HG02571 (cell line): ENCODE measurements around the gene SPDYE16.
"Not testable (repeated sequence)": the region's sequence is repeated elsewhere in the genome, so short reads cannot be mapped to it uniquely, and the experiment has no call there.

ENCODE experiments used
- ATAC-seq: cut with Tn5 transposase; IDR thresholded peaks from one replicate; pipeline ENCODE4 v1.9.1; 2021; ENCODE audit warnings: mild to moderate bottlenecking, moderate library complexity; ENCODE audit not compliant: unreplicated experiment

The SPDYE16 gene, protein sequence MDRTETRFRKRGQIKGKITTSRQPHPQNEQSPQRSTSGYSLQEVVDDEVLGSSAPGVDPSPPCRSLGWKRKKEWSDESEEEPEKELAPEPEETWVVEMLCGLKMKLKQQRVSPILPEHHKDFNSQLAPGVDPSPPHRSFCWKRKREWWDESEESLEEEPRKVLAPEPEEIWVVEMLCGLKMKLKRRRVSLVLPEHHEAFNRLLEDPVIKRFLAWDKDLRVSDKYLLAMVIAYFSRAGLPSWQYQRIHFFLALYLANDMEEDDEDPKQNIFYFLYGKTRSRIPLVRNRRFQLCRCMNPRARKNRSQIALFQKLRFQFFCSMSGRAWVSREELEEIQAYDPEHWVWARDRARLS

DNA sequence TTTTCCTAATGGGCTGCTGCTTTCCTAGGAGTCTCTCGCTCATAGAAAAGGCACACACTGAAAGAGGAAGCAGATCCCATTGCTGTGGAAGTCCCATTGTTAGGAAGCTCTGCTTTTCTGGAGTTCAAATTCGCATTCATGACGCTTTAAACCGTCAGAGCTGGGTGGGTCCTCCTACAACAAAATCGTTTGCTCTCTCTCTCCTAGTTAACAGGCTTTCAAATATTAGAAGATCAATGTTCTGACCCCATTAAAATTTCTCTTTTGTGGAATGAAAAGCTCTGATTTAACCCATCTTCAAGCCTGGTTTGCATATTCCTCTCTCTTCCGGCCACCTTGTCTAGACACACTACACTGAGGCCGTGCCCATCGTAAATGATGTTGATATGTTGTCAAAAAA lies at the start of gene SPDYE16:
Gene SPDYE16 (minus strand): TSS at position 101 of the 400 bp plus-strand sequence. CDS start 1,838 bp downstream, outside the sequence.
- ATAC-seq = not testable (repeated sequence)

DNA sequence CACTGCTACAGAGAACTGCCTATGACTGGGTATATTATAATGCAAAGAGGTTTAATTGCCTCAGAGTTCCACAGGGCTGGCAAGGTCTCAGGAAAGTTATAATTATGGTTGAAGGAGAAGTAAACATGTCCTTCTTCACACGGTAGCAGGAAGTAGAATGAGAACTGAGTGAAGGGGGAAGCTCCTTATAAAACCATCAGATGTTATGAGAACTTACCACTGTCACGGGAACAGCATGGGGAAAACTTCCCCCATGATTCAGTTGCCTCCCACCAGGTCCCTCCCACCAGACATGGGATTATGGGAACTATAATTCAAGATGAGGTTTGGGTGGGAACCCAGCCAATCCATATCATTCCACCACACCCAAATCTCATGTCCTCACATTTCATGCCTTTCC lies 49.6 kb upstream of the SPDYE16 start:
- not testable (repeated sequence) for ATAC-seq

DNA sequence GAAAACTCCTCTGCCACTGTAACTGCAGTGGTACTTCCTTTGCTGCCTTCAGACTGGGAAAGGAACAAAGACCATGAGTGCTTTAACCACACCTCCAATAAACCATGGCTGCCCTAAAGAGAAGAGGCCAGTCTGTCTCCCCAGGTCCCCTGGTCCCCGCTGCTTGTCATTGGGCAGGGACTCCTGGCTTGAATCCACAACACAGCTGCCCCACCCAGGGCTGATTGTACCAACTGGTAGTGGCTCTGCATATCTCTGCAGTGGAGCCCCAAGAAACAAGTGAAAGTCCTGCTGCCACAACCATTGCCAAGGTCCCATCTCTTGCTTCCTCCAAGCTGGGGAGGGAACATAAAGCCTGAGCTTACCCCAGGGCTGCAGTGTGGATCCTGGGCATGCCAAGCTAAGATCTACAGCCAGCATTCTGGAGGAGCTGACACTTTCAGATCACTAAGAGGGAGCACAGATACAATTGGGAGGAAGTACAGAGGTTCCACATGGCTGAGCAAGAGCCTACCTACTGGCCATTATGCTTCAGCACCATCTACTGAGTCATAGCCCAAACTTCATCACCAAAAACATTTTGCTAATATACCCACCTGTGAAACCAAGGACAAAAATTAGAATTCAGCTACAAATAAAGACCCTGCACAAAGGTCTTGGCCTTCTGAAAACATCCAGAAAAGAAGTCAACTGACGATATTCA lies 48.7 kb upstream of the SPDYE16 start:
- not testable (repeated sequence) for ATAC-seq

DNA sequence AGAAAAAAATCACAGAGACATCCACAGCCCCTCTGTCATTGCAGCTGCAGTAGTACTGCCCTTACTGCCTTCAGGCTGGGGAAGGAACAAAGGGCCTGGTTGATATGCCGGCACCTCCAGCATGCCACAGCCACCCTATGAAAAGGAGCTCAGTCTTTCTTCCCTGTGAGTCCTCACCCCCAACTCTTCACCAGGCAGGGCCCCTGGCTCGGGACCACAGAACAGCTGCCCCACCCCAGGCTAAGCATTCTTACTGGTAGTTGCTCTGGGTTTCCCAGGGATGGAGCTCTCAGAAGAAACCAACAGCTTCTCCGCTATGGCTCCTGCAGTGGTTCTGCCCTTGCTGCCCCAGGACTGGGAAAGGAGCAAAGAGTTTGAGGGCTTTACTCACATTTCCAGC lies 47.9 kb upstream of the SPDYE16 start:
- ATAC-seq = not testable (repeated sequence)

DNA sequence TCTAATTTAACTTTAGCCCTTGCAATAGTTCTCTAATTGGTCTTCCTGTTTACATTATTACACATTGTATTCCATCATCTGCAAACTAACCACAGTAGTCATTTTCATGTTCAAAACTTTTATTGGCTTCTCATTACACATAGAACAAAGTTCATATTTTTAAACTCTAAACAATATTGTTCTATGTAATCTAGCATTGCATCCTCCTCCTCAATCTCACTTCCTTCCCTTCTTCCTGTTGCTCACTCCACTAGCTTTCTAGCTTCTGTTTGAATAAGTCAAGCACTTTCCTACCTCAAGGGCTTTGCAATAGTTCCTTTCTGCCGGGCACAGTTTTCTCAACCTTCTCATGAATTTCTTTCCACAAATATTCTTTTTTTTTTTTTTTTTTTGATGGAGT lies 45.5 kb upstream of the SPDYE16 start:
- ATAC-seq = not testable (repeated sequence)

DNA sequence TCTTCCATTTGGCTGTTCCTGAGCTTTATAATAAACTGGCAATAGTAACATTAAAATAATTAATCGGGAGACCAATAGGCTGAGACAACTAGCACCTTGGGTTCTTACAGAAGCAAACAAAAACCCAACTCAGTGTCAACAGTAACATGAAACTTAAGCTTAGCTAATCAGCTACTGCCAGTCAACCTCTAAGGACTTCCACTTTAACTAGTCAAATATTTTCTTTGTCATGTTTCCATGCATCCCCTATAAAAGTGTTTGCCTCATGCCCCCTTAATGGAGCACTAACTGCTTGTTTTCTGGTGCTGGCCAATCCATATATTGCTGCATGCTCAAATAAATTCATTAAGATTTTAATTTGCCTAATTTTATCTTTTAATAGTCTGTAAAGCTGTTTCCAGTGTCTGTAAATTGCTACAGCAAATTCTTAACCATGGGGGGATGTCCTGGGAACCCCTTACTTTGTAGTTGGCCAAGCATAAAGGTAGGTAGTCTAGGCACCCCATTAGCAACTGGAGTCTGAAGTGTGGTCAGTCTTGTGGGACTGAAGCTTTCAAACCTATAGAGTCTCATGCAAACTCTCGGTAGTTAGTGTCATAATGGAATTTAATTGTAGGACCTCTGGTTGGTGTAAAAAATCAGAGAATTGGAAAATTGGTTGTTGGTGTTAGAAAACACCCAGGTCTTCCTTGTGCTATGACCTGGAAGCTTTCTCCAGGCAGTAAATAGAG lies 43.7 kb upstream of the SPDYE16 start:
- not testable (repeated sequence) for ATAC-seq

DNA sequence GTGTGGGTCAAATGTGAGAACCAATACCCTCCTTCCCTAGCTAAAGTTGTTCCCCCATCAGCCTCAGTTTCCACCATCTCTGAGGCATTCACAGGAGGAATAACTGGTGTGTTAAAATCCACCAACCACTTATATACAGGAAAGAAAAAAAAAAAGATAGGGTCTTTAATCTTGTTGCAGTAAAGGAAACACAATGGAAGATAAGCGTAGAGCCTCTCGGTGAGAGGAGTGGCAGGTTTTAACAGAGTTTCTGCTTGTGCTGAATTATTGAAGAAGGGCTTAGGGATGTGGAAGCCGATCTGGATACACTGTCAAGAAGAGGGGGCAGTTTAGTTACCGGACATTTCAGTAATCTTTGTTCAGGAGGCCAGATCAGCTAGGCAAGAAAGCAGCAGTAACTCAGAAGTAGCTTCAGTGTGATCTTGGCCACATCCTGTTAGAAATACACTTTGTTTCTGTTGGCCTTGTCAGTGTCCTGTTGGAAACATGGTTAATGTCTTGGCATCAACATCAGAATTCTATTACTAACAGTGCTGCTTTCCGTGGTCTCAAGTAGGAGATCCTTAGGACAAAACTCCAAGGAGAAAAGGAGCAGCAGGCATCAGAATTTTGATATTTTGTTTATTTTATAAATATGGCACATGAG lies 40.7 kb upstream of the SPDYE16 start:
- not testable (repeated sequence) for ATAC-seq

DNA sequence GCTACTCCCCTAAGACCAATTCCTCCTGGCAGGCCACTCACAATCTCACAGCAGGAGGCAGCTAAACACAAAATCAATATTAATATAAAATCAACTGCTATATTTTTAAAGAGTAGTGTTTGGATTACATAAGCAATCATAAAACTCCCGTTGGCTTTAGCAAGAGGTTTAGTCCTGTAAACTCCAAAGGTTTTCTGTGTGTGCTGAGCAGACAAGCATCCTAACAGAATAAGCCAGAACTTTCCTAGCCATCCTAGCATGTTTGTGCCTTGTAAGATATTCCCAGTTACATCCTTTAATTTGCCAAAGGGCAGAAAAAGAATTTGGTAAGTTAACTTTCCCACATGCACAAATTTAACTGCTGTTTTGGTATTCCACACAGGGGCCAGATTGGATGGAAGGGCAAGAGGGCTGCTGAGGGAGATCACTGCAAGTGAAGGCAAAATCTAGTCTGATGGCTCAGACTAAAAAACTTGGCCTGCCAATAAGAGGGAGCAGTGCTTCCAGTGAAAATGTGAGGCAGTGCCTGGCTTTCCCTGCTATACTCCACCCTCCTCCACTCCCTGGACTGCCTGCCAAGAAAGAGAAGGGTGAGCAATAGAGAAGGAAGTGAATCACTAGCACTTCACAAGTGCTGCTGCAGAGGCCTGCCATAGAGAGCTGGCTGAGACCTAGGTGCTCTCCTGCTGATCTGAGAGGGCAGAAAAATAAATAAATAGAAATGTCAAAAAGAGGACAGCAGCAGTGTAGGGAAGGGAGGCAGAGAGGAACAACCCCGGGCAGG lies 39.9 kb upstream of the SPDYE16 start:
- not testable (repeated sequence) for ATAC-seq

DNA sequence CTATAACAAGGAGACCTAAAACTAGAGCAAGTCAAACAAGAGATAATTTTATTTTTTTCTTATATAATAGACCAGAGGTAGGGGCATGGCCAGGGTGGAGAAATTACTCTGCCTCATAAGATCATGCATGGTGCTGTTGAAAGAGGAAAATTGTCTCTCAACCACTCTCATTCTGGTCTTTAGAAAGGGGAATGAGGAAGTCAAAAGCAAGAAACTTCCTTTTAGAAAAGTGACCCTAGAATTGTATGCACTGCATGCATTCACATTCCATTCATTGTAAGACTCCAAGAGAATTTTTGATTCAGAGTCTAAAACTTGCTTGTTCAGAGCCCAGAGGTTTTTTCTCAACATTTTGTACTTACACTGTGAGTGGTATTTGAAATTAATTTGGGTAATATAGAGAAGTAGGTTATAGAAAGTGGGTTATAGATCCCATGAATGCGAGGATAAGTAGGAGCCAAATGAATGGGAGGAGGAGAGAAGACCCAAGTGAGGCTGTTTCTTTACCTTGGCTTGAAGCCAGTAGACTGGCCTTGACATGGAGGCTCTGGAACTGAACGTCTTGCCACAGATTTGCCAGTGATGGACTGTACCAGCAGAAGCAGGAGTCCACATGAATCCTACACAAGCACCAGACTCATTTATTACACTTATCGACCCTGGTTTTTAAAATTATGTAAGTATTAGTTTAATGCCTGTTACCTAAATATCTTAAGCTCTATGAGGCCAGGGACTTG lies 33.0 kb upstream of the SPDYE16 start:
- ATAC-seq = not testable (repeated sequence)

DNA sequence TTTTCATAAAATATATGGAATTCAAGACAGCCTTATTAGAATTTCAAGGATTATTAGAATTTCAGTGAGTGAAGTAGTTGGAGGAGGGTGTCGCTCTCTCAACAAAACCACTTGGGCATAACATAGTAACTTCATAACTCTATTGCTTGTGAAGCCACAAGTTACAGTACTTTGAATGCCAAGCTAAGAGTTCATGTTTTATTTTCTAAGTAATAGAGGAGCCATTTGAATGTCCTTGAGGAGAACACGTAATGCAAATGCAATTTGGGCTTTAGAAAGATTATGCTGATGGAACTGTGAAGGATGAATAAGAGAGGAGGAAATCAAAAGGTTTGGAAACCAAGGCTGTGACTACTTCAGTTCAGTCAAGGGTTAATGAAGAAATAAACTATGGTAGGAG lies 32.3 kb upstream of the SPDYE16 start:
- ATAC-seq = not testable (repeated sequence)

DNA sequence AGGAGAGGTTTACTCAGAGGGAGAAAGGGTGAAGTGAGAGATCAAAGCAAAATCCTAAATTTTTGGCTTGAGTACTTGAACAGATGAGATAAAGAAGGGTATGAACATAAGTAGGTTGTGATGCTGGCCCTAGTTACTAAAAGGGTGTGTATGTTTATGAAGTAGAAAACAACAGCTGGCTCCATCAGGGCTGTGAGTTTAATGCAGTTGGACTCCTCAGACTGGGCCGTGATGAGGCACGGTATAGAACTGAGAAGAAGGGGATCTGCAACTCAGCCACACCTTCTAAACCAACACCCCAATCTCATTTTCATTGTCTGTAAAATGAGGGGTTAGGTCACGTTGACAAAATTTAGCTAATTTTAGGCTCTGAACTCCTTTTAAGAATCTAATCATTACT lies 29.2 kb upstream of the SPDYE16 start:
- ATAC-seq = not testable (repeated sequence)

DNA sequence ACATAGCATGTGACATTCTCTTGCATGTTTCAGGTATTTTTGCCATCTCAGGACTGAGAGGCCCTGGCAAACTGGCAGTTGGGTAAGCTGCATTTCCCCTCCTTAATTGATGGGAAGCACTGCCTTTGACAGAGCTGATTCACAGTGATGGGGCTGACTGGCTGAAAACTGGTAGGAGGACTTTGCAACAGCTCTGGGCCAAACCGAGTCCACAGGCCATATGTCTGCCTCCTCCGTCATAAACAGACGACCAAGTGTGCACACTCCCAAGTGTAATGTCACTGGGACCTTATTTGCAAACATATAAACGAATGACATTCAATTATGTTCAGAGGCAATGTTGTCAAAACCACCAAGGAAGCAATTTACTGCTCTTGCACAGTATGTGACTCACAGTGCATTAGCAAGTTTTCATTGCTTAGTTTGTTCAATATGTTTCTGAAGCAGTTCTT lies 27.3 kb upstream of the SPDYE16 start:
- ATAC-seq = not testable (repeated sequence)

DNA sequence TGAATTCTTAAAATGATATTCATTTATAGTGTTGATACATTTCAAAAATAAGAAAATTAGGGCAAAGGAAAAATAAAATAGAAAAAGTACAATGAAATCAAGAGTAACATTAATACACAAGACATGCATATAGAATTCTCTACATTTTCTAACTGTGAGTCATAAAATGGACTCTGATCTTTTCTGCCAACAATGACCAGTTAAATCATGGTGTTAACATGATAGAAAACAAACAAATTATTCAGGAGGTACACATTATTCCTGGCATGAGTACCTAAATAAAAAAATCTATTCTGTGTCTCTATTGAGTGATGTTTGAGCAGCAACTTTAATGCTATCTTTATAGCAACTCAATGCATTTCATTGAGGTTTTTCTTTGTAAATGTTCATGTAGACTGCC lies 25.6 kb upstream of the SPDYE16 start:
- ATAC-seq = not testable (repeated sequence)

DNA sequence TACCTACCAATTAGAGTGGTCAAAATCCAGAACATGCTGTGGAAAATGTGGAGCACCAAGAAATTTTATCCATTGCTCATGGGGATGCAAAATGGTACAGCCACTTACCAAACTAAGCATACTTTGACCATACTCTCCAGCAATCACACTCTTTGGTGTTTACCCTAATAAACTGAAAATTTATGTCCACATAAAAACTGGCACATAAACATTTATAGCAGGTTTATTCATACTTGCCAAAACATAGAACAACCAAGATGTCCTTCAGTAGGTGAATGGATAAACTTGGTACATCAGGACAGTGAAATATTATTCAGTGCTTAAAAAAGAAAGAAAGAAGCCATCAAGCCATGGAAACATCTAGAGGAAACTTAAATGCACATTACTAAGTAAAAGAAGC lies 24.7 kb upstream of the SPDYE16 start:
- ATAC-seq = not testable (repeated sequence)

DNA sequence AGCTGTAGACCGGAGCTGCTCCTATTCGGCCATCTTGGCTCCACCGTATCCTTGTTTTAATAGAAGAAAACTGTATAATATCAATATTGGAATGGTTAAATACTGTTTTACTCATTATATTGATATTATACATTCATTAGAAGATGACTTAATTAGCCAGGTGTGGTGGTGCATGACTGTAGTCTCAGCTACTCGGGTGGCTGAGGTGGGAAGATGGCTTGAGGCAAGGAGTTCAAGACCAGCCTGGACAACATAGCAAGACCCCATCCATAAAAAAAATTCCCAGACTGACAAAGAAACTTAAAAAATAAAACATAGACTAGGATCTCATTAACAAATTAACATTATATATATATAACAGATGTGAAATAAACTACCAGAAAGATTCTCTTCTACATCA lies 24.2 kb upstream of the SPDYE16 start:
- not testable (repeated sequence) for ATAC-seq

DNA sequence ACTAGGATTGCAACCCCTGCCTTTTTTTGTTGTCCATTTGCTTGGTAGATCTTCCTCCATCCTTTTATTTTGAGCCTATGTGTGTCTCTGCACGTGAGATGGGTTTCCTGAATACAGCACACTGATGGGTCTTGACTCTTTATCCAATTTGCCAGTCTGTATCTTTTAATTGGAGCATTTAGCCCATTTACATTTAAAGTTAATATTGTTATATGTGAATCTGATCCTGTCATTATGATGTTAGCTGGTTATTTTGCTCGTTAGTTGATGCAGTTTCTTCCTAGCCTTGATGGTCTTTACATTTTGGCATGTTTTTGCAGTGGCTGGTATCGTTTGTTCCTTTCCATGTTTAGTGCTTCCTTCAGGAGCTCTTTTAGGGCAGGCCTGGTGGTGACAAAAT lies 21.9 kb upstream of the SPDYE16 start:
- not testable (repeated sequence) for ATAC-seq

DNA sequence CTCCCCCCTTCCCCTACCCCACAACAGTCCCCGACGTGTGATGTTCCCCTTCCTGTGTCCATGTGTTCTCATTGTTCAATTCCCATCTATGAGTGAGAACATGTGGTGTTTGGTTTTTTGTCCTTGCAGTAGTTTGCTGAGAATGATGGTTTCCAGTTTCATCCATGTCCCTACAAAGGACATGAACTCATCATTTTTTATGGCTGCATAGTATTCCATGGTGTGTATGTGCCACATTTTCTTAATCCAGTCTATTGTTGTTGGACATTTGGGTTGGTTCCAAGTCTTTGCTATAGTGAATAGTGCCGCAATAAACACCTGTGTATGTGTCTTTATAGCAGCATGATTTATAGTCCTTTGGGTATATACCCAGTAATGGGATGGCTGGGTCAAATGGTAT lies 18.2 kb upstream of the SPDYE16 start:
- ATAC-seq = not testable (repeated sequence)

DNA sequence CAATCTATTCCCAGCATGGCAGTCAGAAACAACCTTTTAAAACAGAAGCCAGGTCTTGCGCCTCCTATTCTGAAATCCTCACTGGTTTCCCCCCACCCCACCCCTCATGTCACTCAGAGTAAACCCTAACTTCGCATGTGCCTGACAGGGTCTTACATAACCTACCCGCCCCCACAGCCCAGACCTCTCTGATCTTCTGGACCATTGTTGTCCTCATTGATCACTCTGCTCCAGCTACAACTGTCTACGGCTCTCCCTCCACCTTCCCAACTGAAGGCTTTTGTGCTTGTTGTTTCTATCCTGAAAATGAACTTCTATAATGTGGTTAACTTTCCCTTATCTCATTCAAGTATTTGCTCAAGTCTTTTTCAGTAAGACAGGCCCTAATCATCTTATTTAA lies 17.1 kb upstream of the SPDYE16 start:
- not testable (repeated sequence) for ATAC-seq

DNA sequence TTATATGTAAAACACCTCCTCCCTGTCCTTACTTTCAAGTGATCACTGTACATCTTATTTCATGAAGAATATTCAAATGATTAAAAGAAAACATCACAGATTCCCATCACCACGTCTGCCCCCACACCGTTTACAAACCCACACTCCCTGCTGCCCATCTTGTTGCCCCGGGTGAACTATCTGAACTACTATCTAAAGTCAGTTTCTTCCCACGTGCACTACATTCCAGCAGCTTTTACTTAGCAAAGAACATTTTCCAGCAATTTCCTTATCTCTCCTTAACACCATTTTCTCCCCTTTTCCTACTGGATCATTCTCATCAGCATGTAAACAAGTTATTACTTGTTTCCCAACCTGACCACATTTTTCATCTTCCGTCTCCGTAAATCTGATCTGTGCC lies 16.6 kb upstream of the SPDYE16 start:
- ATAC-seq = not testable (repeated sequence)
